ENCODE data around the gene SLC35F4.

DNA sequence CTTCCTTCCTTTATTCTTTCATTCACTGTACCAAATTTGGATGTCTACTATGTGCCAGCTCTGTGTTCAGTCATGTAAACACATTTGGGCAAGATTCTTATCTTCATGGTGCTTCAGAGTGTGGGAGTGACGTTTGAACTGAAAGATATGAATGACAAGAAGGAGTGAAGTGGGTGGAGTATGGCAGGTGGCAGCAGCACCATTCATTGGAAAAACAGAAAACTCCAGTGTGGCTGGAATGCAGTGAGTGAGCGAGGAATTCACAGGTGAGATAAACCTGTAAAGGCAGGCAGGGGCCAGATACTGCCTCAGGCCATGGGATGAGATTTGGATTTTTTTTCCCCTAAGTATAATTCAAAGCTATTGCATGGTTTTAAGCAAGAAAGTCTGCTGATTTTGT is 231.6 kb downstream of the SLC35F4 start:
- TF ChIP-seq EZH2 (IDR thresholded peaks at IDR 0.05; ENCODE audit: low read length): no peak
- TF ChIP-seq, protein P1, sequence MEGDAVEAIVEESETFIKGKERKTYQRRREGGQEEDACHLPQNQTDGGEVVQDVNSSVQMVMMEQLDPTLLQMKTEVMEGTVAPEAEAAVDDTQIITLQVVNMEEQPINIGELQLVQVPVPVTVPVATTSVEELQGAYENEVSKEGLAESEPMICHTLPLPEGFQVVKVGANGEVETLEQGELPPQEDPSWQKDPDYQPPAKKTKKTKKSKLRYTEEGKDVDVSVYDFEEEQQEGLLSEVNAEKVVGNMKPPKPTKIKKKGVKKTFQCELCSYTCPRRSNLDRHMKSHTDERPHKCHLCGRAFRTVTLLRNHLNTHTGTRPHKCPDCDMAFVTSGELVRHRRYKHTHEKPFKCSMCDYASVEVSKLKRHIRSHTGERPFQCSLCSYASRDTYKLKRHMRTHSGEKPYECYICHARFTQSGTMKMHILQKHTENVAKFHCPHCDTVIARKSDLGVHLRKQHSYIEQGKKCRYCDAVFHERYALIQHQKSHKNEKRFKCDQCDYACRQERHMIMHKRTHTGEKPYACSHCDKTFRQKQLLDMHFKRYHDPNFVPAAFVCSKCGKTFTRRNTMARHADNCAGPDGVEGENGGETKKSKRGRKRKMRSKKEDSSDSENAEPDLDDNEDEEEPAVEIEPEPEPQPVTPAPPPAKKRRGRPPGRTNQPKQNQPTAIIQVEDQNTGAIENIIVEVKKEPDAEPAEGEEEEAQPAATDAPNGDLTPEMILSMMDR (optimal IDR thresholded peaks at IDR 0.05 in 1 of 3, IDR thresholded peaks at IDR 0.05 in 1 of 3, conservative IDR thresholded peaks at IDR 0.05 in 1 of 3; ENCODE audit: extremely low read depth in 1 of 3, insufficient read depth in 2 of 3, low read length in 3 of 3): no peak
